ENCODE data around the gene UNC93A. TPM values are rescaled to one million over a fixed set of nuclear protein-coding genes. Genes with fewer than 3 reads are reported as not detected.
A peak's percentile ranks its signal among the peaks of the same experiment; 100 is the strongest.

Gene UNC93A
- total RNA-seq, 1 experiment from 2014 or later, result not detected

DNA sequence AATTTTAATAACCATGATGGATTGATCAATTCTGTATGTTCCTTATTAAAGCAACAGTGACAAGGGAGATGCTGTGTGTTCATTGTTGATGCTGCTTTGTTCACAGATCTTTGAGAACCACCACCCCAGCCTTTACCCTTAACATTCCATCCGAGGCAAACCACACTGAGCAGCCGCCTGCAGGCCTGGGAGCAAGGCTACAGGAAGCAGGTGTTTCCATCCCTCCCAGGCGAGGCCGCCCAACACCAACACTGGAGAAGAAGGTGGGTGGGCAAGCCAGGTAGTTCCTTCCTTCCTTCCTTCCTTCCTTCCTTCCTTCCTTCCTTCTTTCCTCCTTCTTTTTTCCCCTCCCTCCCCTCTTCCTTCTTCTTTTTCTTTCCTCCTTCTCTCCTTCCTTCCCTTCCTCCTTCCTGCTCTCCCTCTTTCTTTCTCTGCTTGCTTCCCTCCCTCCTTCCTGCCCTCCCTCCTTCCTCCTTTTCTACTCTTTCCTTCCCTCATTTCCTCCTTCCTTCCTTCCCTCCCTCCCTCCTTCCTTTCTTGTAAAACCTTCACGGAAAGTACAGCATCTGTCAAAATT is 47.5 kb downstream of the UNC93A start:
- Histone ChIP-seq H3K27ac (ENCODE audit: low read depth, low read length, poor library complexity, severe bottlenecking) (no peak overlapping the region), H3K4me1 (ENCODE audit: insufficient read depth, low read length, poor library complexity, severe bottlenecking) (no peaks in the 10 kb centered on the region), H3K36me3 (ENCODE audit: insufficient read depth, low read length, poor library complexity, severe bottlenecking) (no peaks in the 10 kb centered on the region), H3K9me3 (ENCODE audit: low read depth, low read length, poor library complexity, severe bottlenecking) (no peaks in the 10 kb centered on the region), H3K4me3 (ENCODE audit: low read depth, low read length, poor library complexity, severe bottlenecking) (no peak overlapping the region), H3K27me3 (replicated peaks; ENCODE audit: insufficient read depth, low read depth, low read length, poor library complexity) (peaks cover 1% of the 10 kb centered on the region)
- ChIA-PET POLR2A (ENCODE audit: low non-redundant PET) (no interaction called here), CTCF (no interaction called here)
- intact Hi-C loops (cut with micrococcal nuclease; ENCODE audit: unreplicated experiment), result no loop called here
- peak; percentile 14 for DNase-seq (ENCODE audit: low spot score)
- BruUV-seq (replicated peaks), result no TSS peak
- TF ChIP-seq CTCF (conservative IDR thresholded peaks at IDR 0.05; ENCODE audit: low read depth, low read length) (no peak), EZH2 (IDR thresholded peaks at IDR 0.05; ENCODE audit: borderline replicate concordance, low read depth, low read length, poor library complexity, severe bottlenecking) (no peak)

DNA sequence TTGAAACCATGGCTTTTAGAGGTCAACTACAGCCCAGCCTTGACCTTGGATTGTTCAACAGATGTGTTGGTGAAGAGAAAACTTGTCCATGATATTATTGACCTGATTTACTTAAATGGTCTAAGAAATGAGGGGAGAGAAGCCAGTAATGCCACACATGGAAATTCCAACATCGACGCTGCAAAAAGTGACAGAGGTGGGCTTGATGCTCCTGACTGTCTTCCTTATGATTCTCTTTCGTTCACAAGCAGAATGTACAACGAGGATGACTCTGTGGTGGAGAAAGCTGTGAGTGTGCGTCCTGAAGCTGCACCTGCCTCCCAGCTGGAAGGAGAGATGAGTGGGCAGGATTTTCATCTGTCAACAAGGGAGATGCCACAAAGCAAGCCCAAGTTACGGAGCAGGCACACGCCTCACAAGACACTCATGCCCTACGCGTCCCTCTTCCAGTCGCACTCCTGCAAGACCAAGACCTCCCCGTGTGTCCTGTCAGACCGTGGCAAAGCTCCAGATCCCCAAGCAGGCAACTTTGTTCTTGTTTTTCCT is 50.0 kb downstream of the UNC93A start:
- no peaks in the 10 kb centered on the region for H3K4me1 ChIP-seq (ENCODE audit: insufficient read depth, low read length, poor library complexity, severe bottlenecking)
- intact Hi-C loops (cut with micrococcal nuclease; ENCODE audit: unreplicated experiment), result no loop called here

More for the DNA sequence above, 50.0 kb downstream of the UNC93A start:
- Histone ChIP-seq H3K27me3 (replicated peaks; ENCODE audit: insufficient read depth, low read depth, low read length, poor library complexity) (peaks cover 11% of the 10 kb centered on the region), H3K4me3 (ENCODE audit: low read depth, low read length, poor library complexity, severe bottlenecking) (no peak overlapping the region), H3K9me3 (ENCODE audit: low read depth, low read length, poor library complexity, severe bottlenecking) (no peaks in the 10 kb centered on the region), H3K27ac (ENCODE audit: low read depth, low read length, poor library complexity, severe bottlenecking) (no peak overlapping the region), H3K36me3 (ENCODE audit: insufficient read depth, low read length, poor library complexity, severe bottlenecking) (no peaks in the 10 kb centered on the region)
- CTCF ChIA-PET, result no interaction called here
- TF ChIP-seq EZH2 (IDR thresholded peaks at IDR 0.05; ENCODE audit: borderline replicate concordance, low read depth, low read length, poor library complexity, severe bottlenecking) (no peak), CTCF (conservative IDR thresholded peaks at IDR 0.05; ENCODE audit: low read depth, low read length) (no peak)
- POLR2A ChIA-PET (ENCODE audit: low non-redundant PET), result no interaction called here
- BruUV-seq (replicated peaks), result no TSS peak
- no peak for DNase-seq (ENCODE audit: low spot score)

All from A673 (cell line).